ENCODE data around the gene CRHR1.

Gene CRHR1

GRCh38 chr17:45871718-45872117 is 87.6 kb downstream of the CRHR1 start:
- no peak for DNase-seq

- no peak for DNase-seq
These were observed 89.6 kb downstream of the CRHR1 start for GRCh38 chr17:45873728-45874127.

GRCh38 chr17:45874151-45874550 is 90.0 kb downstream of the CRHR1 start:
- DNase-seq: no peak

GRCh38 chr17:45876539-45876938 is 92.4 kb downstream of the CRHR1 start:
- DNase-seq: no peak

GRCh38 chr17:45877467-45877866 is 93.3 kb downstream of the CRHR1 start:
- no peak for DNase-seq

- no peak for DNase-seq
These were observed 98.9 kb downstream of the CRHR1 start for GRCh38 chr17:45883063-45883462.

All from EL (cell line).